Chondrocyte (in vitro differentiated cells): ENCODE measurements around the gene TMEM108. TPM values are rescaled to one million over a fixed set of nuclear protein-coding genes. Genes with fewer than 3 reads are reported as not detected.

Experiments
- DNase-seq: peaks from one replicate; pipeline ENCODE4 v3.0.0; 2021; ENCODE audit warnings: mixed read lengths, low spot score
- H3K27ac Mint-ChIP-seq: one replicate; pipeline ENCODE4 v1.8.0; 2021; ENCODE audit warnings: mild to moderate bottlenecking, moderate library complexity, mixed read lengths; ENCODE audit not compliant: unreplicated experiment
- H3K27me3 Mint-ChIP-seq: 2 replicates; pipeline ENCODE4 v1.8.0; 2021; ENCODE audit warnings: low read depth, mixed read lengths
- H3K36me3 Mint-ChIP-seq: 2 replicates; pipeline ENCODE4 v1.8.0; 2021; ENCODE audit warnings: low read depth, mixed read lengths
- H3K4me1 Mint-ChIP-seq: 2 replicates; pipeline ENCODE4 v1.8.0; 2021; ENCODE audit warnings: low read depth, mild to moderate bottlenecking, mixed read lengths
- H3K4me3 Mint-ChIP-seq: one replicate; pipeline ENCODE4 v1.8.0; 2021; ENCODE audit warnings: mild to moderate bottlenecking, moderate library complexity, mixed read lengths; ENCODE audit not compliant: unreplicated experiment
- H3K9me3 Mint-ChIP-seq: 2 replicates; pipeline ENCODE4 v1.8.0; 2021; ENCODE audit warnings: low read depth, mixed read lengths
- CTCF ChIP-seq: fragments of 200-600 bp; sonication (generic); IDR thresholded peaks from 2 replicates; pipeline ENCODE4 v1.5.0; 2021; ENCODE audit warnings: antibody characterized with exemption, mild to moderate bottlenecking, moderate library complexity
- total RNA-seq: library from RNA; stranded (reverse); gene quantifications from 3 replicates; pipeline ENCODE4 v1.2.1, GENCODE V29; 2021

Gene TMEM108
- total RNA-seq, 1 donor from 2014 or later = 5.6 TPM

- Mint-ChIP-seq H3K27ac (no peak overlapping the region), H3K4me1 (peaks cover 4% of the 10 kb centered on the region), H3K27me3 (peaks cover 7% of the 10 kb centered on the region), H3K4me3 (no peak overlapping the region), H3K36me3 (no peaks in the 10 kb centered on the region), H3K9me3 (peaks cover 7% of the 10 kb centered on the region)
- DNase-seq = no peak
- TF ChIP-seq CTCF = no peak
These were observed 15.3 kb downstream of the TMEM108 start for GRCh38 chr3:133053532-133053931.

DNA sequence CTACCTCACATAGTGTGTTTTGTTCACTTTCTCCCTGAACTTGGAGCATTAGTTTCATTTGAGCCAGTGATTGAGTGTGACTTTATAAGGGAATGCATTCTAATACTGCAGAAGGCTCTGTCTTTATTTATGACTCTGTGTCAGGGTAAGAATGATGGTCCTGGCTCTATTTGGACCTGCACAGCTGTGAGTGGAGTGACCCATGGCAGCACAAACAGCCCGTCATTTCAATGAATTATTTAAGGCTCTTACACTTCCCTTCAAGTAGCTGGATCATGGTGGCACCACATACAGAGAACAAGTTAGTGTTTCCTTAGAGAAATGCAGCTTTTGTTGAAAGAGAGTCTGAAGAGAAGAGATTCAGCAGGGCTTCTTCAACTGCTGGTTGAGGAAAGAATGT, 16.4 kb downstream of the TMEM108 start:
- no peak for TF ChIP-seq CTCF
- H3K27me3 Mint-ChIP-seq = peaks cover 7% of the 10 kb centered on the region
- no peak overlapping the region for H3K27ac Mint-ChIP-seq
- peaks cover 7% of the 10 kb centered on the region for H3K9me3 Mint-ChIP-seq
- no peak overlapping the region for H3K4me3 Mint-ChIP-seq
- no peaks in the 10 kb centered on the region for H3K36me3 Mint-ChIP-seq
- DNase-seq = no peak
- H3K4me1 Mint-ChIP-seq = peaks cover 3% of the 10 kb centered on the region

GRCh38 chr3:133055339-133055738, 17.1 kb downstream of the TMEM108 start:
- no peak overlapping the region for H3K4me3 Mint-ChIP-seq
- no peak overlapping the region for H3K27ac Mint-ChIP-seq
- H3K36me3 Mint-ChIP-seq = no peaks in the 10 kb centered on the region
- H3K9me3 Mint-ChIP-seq = peaks cover 7% of the 10 kb centered on the region
- no peak for TF ChIP-seq CTCF
- H3K4me1 Mint-ChIP-seq = peaks cover 3% of the 10 kb centered on the region
- DNase-seq = no peak
- peaks cover 7% of the 10 kb centered on the region for H3K27me3 Mint-ChIP-seq

DNA sequence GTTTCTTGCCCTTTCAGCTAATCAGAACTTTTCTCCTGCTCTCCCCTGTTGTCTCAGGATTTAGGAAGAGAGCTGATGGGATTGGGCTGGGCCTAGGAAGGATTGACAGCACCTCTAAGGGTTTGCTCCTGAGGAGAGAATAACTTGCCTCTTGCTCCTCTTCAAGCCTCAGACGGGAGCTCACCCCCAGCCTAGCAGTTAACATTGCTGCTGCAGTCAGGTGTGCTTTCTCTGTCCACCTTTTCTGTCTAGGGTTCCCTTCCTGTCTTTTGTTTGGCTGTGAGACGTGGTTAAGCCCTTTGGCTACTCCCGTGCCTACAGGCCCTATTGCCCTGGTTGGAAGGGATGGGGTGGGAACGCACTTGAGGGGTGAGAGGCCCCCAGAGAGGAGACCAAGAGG, 20.1 kb downstream of the TMEM108 start:
- Mint-ChIP-seq H3K27ac (no peak overlapping the region), H3K4me1 (no peaks in the 10 kb centered on the region), H3K9me3 (no peaks in the 10 kb centered on the region), H3K36me3 (no peaks in the 10 kb centered on the region), H3K4me3 (no peak overlapping the region), H3K27me3 (peaks cover 8% of the 10 kb centered on the region)
- TF ChIP-seq CTCF = no peak
- no peak for DNase-seq

GRCh38 chr3:133058831-133059230, 20.6 kb downstream of the TMEM108 start:
- H3K4me3 Mint-ChIP-seq = no peak overlapping the region
- no peaks in the 10 kb centered on the region for H3K4me1 Mint-ChIP-seq
- H3K27ac Mint-ChIP-seq = no peak overlapping the region
- no peaks in the 10 kb centered on the region for H3K9me3 Mint-ChIP-seq
- DNase-seq = no peak
- no peak for TF ChIP-seq CTCF
- H3K36me3 Mint-ChIP-seq = no peaks in the 10 kb centered on the region
- peaks cover 8% of the 10 kb centered on the region for H3K27me3 Mint-ChIP-seq
